HCT116 (cell line): Measurements from ENCODE around the gene XPO4. TPM values are rescaled to one million over a fixed set of nuclear protein-coding genes. Genes with fewer than 3 reads are reported as not detected.

Experiments
- CBX3 ChIP-seq: IDR thresholded peaks from 2 replicates; pipeline ENCODE4 v1.6.1; 2012; ENCODE audit warnings: low read depth
- CEBPB ChIP-seq: IDR thresholded peaks from 2 replicates; pipeline ENCODE4 v1.6.1; 2012; ENCODE audit warnings: low read depth
- ELF1 ChIP-seq: IDR thresholded peaks from 2 replicates; pipeline ENCODE4 v1.6.1; 2012; ENCODE audit warnings: low read depth, borderline replicate concordance
- EZH2 ChIP-seq: fragments of 200-600 bp; sonication (generic); IDR thresholded peaks from 2 replicates; pipeline ENCODE4 v1.6.1; 2017; ENCODE audit warnings: antibody characterized with exemption, mixed run types
- EZH2phosphoT487 ChIP-seq: fragments of 200-600 bp; IDR thresholded peaks from 2 replicates; pipeline ENCODE4 v1.6.1; 2018; ENCODE audit warnings: antibody characterized with exemption, borderline replicate concordance
- FOSL1 ChIP-seq: IDR thresholded peaks from 2 replicates; pipeline ENCODE4 v1.6.1; 2012; ENCODE audit warnings: low read depth
- JUND ChIP-seq: IDR thresholded peaks from 2 replicates; pipeline ENCODE4 v1.6.1; 2012
- POLR2AphosphoS5 ChIP-seq: IDR thresholded peaks from 2 replicates; pipeline ENCODE4 v1.6.1; 2011; ENCODE audit warnings: mild to moderate bottlenecking, low read depth, low read length, moderate library complexity
- RAD21 ChIP-seq: IDR thresholded peaks from 2 replicates; pipeline ENCODE4 v1.6.1; 2012; ENCODE audit warnings: low read depth, mild to moderate bottlenecking
- REST ChIP-seq: IDR thresholded peaks from 2 replicates; pipeline ENCODE4 v1.6.1; 2012; ENCODE audit warnings: low read depth
- SIN3A ChIP-seq: IDR thresholded peaks from 2 replicates; pipeline ENCODE4 v1.6.1; 2012; ENCODE audit warnings: low read depth
- SP1 ChIP-seq: IDR thresholded peaks from 2 replicates; pipeline ENCODE4 v1.6.1; 2012; ENCODE audit warnings: low read depth
- SRF ChIP-seq: IDR thresholded peaks from 2 replicates; pipeline ENCODE4 v1.6.1; 2012; ENCODE audit warnings: low read depth
- YY1 ChIP-seq: IDR thresholded peaks from 2 replicates; pipeline ENCODE4 v1.6.1; 2011; ENCODE audit warnings: low read length, low read depth, moderate library complexity, mild to moderate bottlenecking; ENCODE audit not compliant: insufficient replicate concordance; ENCODE audit errors: extremely low read depth
- ZFX ChIP-seq: fragments of 450-650 bp; IDR thresholded peaks from 2 replicates; pipeline ENCODE4 v1.6.1; 2017
- ZNF274 ChIP-seq: fragments of 200-500 bp; sonication (Bioruptor generic); IDR thresholded peaks from 2 replicates; pipeline ENCODE4 v1.6.1; 2014; ENCODE audit warnings: mild to moderate bottlenecking, low read depth, low read length, inconsistent platforms
- total RNA-seq: library from RNA; stranded (reverse); gene quantifications from one replicate; pipeline ENCODE4 v1.2.1, GENCODE V29; 2021; ENCODE audit not compliant: unreplicated experiment

XPO4 gene
- total RNA-seq, 1 experiment from 2014 or later: 29.7 TPM

- TF ChIP-seq POLR2AphosphoS5 (peak; percentile 93), ZFX (peak; percentile 99), SIN3A (peak; percentile 63), EZH2phosphoT487 (no peak), ELF1 (no peak), JUND (no peak), SP1 (no peak), EZH2 (no peak), ZNF274 (no peak), REST (no peak), YY1 (no peak), FOSL1 (no peak), CEBPB (peak; percentile 96), SRF (peak; percentile 90), RAD21 (no peak), CBX3 (peak; percentile 52; the same call in 1 of the 2 replicates)
- TF ChIP-seq, all 23 proteins: peak for 9
Measured at GRCh38 chr13:20773194-20774080, 129.1 kb downstream of the XPO4 start, which contains the start of gene EEF1AKMT1 (continued).
